KBM-7 (cell line): ENCODE results near the gene SLC23A3.

Source experiments
- DNase-seq: peaks from one replicate; pipeline ENCODE4 v3.0.0-alpha.2; 2015
- in situ Hi-C: fragments of 300-500 bp; cut with MboI; formaldehyde crosslinking; loops from 2 replicates; pipeline ENCODE4 v1.14.3; 2020; ENCODE audit warnings: low sequenced_read_pairs, low pct_unique_long_range_greater_than_20kb, mixed read lengths

The SLC23A3 gene, protein sequence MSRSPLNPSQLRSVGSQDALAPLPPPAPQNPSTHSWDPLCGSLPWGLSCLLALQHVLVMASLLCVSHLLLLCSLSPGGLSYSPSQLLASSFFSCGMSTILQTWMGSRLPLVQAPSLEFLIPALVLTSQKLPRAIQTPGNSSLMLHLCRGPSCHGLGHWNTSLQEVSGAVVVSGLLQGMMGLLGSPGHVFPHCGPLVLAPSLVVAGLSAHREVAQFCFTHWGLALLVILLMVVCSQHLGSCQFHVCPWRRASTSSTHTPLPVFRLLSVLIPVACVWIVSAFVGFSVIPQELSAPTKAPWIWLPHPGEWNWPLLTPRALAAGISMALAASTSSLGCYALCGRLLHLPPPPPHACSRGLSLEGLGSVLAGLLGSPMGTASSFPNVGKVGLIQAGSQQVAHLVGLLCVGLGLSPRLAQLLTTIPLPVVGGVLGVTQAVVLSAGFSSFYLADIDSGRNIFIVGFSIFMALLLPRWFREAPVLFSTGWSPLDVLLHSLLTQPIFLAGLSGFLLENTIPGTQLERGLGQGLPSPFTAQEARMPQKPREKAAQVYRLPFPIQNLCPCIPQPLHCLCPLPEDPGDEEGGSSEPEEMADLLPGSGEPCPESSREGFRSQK

DNA sequence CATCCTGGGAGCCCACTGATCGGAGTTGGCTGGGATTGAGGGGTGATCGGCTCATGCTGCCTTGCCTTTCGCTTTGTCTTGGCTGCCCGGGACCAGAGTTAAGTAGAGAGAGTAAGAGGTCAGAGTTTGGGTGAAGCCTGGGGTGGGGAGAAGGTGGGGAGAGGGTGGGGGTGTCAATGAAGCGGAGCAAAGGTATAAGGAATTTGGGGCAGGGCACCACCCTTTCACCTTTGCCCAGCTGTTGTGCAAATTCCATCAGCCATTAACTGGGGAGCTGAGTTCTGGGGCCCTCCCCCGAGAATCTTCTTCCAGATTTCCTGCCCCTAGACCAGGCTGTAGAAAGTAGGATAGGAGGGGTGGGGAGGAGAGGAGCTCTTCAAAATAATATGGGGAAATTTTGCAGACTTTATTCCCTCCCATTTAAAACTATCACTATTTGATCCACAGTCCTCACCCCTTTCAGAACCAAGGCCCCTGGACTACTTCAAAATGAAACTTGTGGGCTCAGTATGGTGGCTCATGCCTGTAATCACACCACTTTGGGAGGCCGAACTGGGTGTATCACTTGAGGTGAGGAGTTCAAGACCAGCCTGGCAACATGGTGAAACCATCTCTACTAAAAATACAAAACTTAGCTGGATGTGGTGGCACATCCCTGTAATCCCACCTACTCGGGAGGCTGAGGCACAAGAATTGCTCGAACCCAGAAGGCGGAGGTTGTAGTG, at the start of gene SLC23A3:
TSS of gene SLC23A3 (minus strand) at position 100 of the 725 bp plus-strand sequence. CDS start at position 55, 45 bp downstream.
- in situ Hi-C loops, result no loop called here
- no peak for DNase-seq

DNA sequence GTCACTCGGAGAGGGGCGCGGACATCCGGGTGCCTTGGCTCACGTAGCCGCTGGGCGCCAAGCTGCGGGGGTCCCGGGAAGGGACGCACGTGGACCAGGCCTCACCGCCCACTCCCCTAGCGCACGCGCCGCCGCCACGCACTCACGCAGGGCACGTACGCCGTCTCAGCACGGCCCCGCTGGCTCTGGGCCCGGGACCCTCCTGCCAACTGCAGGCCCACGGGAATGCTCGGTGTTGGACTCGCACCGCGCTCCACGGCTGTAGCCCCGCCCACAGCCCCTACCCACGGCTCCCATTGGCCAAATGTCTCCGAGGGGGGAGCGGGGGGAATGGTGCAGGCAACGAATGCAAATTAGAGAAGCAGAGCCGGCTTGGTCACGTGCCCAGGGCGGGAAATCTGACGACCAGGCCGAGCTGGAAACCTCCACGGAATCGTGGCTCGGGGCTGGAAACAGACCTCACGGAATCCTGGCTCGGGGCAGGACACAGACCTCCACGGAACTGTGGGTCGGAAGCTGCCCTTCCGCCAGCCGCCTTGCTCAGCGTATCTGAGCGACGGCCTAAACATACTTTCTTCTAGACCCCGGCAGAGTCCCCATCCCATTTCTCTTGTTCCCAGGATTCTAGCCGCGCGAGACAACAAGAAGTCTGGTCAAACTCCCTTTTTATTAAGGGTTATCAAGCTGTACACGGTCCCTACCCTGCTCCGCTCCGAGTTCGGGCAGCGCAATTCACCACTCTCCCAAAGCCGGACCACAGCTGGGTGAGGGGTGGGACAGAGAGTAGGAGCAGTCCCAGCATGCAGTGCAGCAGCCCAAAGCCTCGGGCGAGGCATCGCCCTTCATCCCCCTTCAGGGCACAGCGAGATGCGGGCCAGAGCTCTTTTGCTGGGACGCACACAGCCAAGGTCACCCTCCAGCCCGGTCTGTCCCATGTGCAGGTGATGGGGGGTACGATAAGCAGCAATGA, 49.2 kb upstream of the SLC23A3 start, which contains the start of gene ABCB6:
TSS of gene ABCB6 (minus strand) at position 227 of the 970 bp plus-strand sequence. CDS start 285 bp downstream, outside the sequence.
- in situ Hi-C loops, result no loop called here

DNA sequence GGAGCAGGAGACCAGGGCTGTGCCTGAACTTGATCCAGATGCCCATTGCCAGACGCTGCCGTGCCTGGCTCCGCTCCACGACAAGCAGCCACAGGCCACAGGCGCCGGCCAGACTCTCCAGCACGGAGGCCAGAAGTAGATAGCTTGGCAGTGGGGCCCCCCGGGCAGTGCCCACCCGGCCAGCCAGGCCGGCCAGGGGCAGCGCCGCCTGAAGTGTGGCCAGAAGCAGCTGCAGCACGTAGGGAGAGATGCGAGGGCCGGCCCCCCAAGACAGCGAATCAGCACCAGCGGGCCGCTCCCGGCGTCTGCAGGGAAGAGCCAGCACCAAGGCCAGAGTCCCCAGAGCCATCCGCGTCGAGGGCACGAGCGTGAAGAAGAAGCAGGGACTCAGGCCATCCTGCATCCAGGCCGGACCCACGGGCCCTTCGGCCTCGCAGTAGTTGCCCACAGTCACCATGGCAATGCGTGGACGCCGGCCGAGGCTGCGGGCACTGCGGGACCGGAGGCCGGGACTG, 48.4 kb upstream of the SLC23A3 start:
- no peak for DNase-seq
- in situ Hi-C loops, result no loop called here

More for the DNA sequence above, 49.2 kb upstream of the SLC23A3 start, which contains the start of gene ABCB6:
- no peak for DNase-seq

DNA sequence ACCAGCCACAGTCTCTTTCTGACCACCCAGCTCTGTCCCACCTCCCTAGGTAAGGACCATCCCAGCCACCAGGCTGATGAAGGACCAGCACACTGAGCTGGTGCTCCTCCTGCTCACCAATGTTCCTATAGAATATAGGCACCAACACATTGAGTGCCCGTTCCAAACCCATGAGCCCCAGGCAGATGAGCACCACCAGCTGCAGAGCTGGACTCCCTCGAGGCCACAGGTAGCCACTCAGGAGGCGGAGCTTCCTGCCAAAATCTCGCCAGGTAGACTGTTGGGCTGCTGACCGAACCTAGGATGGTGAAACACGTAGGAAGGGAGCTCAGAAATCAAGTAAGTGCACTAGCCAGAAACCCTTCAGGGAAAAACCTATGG, 46.7 kb upstream of the SLC23A3 start:
- no peak for DNase-seq
- in situ Hi-C loops, result no loop called here

DNA sequence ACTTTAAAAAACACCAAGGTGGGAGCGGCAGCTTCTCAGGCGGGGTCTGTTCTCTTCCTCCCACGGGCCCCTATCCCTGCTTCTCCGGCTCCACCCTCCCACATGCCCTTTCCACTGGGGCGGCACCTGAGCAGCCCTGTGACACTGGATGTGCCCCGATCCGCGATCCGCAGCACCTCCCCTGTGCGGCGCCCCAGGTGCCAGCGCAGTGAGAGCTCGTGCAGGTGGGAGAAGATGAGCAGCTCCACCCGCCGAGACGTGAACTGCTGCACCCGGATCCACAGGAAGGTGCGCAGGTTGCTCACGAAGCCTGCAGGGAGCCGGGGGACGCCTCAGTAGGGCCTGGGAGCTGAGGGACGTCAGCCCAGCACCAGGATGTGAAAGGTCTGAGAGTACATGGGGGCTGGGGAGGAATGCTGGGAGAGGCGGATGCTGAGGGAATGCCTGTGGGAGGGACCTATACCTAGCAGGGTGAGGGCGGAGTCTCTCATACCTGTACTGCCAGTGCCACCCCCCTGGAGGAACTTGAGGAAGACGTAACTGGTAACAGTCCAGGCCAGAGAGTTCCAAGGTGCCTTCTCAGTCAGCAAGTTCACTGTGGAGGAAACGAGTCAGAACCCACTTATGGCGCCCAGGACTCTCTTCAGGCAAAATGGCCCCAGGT, 46.2 kb upstream of the SLC23A3 start:
- in situ Hi-C loops, result no loop called here
- no peak for DNase-seq

DNA sequence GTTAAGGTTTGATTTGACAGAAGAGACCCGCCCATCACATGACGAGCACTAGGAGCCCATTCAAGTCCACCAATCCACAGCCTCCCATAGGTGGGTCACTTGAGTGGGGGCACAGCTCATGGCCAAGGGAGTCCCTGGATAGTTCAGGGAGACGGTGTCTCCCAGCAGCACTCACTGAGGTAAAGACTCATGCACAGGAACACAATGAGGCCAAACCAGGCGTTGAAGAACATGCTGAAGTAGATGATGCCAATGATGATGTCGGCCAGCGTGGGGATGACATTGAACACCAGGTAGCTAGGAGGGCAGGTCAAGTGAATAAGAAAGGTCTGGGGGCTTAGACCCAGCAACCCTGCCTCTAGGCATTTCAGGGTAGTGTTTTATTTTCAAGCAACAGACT, 45.0 kb upstream of the SLC23A3 start:
- in situ Hi-C loops, result no loop called here

DNA sequence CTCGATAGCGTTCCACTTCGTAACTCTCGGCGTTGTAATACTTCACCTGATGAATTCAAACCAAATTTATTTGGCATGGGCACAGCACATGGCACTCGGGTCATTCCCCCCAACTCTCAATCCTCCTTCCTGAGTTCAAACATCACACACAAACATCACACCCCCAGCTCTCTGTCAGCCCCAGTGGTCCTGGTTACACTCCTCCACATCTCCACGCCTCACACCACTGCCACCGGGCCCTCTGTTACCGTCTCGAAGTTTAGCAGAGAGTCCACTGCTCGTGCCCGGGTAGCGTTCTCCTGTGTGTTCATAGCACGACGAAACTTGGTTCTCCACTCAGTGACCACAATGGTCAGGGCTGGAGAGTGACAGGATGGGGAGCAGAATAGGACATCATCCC, 44.3 kb upstream of the SLC23A3 start:
- DNase-seq, result no peak
- in situ Hi-C loops, result no loop called here

More for the DNA sequence above, 45.0 kb upstream of the SLC23A3 start:
- no peak for DNase-seq

DNA sequence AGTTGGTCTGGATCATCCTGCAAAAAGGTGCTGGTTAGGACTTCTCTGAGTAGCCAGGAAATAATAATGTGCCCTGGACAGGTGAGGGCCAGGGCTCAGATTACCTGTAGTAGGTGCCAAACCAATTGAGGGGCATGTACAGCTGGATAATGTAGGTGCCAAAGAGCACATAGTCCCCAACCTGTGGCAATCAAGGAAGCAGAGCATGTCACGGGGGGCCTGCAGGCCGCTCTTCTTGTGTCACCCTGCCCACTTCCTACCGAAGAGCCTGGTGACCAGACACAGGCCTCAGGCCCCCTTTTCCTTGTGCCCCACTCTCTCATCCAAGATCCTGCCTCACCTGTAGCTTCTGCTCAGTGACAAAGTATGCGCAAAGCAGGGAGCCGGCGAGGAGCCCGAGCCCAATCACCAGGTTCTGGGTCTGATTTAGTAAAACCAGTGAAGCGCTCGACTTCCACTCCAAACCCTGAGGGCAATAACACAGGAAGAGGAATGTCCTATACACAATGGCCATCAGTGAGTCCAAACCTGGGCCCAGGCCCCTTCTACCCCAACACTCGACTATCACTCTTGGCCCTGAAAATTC, 43.8 kb upstream of the SLC23A3 start:
- in situ Hi-C loops, result no loop called here
- DNase-seq, result no peak

DNA sequence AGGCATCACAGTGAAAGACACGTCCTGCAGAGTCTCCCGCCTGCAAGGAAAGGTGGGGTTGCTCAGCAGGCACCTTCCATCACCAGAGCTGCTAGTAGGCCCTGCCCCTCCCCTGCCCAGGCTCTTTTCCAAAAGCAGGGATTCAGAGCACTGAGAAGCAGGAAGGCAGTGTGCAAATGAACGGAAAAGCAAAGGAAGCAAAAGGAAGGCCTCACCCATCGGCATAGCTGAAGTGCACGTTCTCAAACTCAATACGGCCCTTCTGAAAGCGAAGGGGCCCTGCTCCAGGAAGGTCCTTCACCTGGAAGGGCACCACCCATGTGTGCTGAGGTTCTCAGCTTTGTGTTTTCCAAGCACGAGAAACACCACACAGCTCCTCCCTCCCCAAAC, 43.2 kb upstream of the SLC23A3 start:
- in situ Hi-C loops, result no loop called here

DNA sequence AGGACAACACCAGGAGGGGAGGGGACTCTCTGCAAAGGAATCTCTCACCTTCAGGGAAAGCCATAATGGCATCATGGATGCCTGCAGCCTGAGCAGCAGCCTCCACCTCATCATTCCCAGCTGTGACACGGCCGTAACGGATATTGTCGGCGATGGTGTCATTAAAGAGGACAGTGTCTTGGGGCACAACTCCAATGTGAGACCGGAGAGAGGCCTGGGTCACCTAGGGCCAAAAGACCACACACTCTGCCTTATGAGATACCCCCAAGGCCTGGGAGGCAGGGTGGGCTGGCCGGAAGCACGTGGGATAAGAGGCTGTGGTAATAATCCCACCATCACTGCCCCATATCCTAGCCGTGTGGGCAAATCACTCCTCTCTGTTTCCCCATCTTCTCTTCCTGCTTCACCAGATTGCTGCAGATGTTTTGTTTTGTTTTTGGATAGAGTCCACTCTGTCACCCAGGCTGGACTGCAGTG, 41.1 kb upstream of the SLC23A3 start:
- in situ Hi-C loops, result no loop called here
- no peak for DNase-seq

More for the DNA sequence above, 43.2 kb upstream of the SLC23A3 start:
- DNase-seq, result no peak

DNA sequence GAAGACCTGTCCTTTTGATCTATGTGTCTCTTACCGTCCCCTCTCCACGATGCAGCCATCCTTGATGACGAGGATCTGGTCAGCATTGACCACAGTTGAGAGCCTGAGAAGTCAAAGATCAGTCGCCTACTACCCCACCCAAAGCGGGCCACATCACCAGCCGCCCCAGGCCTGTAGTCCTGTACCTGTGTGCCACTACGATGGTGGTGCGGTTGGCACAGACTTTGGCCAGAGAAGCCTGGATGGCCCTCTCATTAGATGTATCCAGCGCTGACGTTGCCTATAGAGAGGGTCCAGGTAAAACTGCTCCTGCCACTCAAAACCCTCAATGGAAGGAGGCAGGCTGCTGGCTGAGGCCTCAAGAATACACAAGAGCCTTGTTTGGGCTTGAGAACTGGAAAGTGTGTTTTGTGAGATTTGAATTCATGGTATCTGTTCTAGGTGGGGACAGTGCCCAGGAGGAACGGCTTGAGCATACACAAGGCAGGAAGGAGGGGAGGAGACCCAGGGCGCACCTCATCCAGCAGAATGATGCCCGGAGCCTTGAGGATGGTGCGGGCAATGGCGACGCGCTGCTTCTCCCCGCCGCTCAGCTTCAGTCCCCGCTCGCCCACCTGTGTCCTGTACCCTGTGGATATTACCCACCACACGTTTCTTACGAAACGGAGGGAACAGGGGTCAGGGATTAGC, 40.5 kb upstream of the SLC23A3 start:
- in situ Hi-C loops, result no loop called here
- no peak for DNase-seq

DNA sequence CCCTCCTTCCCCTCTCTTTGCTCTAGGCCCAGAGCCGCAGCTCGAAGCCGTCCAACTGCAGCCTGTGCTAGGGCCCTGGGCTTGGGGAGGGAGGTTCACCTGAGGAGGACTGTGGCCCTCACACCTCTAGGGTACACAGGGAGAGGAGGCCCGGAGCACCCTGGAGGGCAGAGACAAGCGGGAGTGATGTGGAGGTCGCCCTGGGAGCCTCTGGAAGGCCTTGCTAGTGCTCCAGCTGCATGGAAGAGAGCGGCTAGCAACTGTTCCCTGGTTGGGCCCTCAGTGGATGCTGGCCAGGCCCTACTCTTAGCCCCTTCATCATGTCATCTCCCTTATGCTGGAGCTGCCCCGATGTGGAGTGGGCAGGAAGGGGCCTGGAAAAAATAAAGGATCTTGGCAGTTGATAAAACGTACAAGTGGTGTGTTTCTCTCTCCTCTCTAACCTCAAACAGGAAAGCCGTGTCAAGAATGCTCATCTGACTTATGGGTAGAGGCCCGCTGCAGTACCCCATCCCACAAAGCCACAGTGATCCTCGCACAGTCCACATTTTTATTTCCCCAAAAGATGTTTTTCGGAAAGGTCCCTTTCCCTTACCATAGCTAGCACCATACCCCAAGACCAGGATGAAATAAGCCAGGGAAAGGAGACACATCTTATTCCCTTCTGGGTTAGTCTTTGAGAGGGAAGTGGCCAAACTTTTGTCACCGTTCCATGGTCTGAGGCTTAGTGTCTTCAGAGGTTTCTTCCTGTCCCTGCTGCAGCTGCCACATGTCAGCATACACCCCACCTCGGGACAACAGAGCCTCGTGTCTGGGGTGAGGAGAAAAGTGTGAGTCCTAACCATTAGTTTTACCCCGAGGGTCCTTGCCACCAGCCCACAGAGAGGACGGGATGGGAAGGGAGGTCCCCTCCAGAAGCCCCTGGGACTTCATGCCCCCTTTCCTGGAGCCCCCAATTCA, 39.7 kb upstream of the SLC23A3 start:
- in situ Hi-C loops, result no loop called here
- DNase-seq, result peak; percentile 22

DNA sequence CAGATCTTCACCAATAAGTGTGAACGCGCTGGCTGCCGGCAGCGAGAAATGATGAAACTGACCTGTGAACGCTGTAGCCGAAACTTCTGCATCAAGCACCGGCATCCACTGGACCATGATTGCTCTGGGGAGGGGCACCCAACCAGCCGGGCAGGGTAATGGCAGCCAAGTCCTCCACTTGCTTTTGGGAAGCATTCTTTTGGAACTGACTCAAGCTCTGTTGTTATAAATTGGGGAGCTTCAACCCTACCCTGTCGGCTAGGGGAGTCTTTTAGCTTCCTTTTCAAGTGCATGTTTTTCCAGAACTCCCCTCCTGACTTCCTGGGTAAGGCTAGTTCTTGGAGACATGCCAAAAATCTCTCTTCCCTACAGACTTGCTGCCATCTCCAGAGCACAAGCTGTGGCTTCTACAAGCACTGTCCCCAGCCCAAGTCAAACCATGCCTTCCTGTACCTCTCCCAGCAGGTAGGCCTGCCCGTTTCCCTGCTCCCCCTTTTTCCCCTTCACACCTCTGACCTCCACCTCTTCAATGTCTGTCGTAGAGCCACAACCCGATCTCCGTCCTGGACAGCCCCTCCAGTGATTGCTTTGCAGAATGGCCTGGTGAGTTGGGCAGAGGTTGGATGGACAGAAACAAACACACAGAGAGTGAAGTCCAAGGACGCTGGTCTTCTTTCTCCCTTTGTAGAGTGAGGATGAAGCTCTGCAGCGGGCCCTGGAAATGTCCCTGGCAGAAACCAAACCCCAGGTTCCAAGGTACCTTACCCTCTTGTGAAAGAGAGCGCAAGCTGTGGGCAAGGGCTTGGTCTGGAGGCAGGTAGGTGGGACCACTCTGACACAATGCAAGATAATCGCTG, 38.3 kb upstream of the SLC23A3 start:
- DNase-seq, result no peak

DNA sequence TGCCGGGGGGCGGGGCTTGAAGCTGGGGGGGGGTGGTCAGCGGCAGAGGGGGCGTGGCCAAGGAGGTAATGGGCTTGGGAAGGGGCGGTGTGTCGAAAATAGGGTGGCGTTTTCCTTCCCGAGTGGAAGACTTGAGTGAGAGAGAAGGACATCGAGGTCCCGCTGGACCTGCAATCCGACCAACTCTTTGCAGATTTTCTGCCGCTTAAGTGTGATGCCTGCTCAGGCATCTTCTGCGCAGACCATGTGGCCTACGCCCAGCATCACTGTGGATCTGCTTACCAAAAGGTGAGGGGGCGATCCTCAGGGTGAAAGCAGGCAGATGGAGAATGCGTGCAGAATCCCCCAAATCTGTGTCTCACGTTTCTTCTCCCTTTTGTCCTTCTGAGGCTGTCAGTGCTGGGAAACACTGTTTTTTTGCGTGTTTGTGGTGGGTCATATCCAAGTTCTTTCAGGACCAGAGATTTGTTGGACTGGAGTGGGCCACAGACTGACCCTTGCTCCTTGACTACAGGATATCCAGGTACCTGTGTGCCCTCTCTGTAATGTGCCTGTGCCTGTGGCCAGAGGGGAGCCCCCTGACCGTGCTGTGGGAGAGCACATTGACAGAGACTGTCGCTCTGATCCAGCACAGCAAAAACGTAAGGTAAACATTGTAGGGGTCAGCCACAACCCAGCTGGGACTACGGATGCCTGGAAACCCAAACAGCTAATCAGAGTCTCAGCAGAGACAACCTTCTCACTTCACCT, 37.5 kb upstream of the SLC23A3 start:
- DNase-seq, result no peak
- in situ Hi-C loops, result no loop called here

More for the DNA sequence above, 38.3 kb upstream of the SLC23A3 start:
- in situ Hi-C loops, result no loop called here
